Tibial artery (tissue), 4 donors: ENCODE results near the gene LRP1B.

Experiments used
- DNase-seq, 2 donors: peaks; one replicate each; pipeline ENCODE4 v3.0.0-alpha.2; 2019
- H3K27ac ChIP-seq, 2 donors: fragments of 200-600 bp; sonication (generic) in 1 of 2; 1 replicate in 1 of 2; 2 replicates in 1 of 2; pipeline ENCODE4 v1.5.1; 2018 to 2019; ENCODE audit warnings: mild to moderate bottlenecking in 1 of 2
- H3K27me3 ChIP-seq, 2 donors: fragments of 200-600 bp; sonication (generic) in 1 of 2; one replicate each; pipeline versions ENCODE4 v1.5.1 to v1.6.0; 2016 to 2019
- H3K36me3 ChIP-seq, 3 donors: fragments of 200-600 bp; sonication (generic) in 2 of 3; one replicate each; pipeline ENCODE4 v1.5.1; 2016 to 2019; ENCODE audit warnings: mild to moderate bottlenecking in 2 of 3
- H3K4me1 ChIP-seq, 4 donors: fragments of 200-600 bp; sonication (generic) in 2 of 4; 1 replicate in 3 of 4; 2 replicates in 1 of 4; pipeline ENCODE4 v1.5.1; 2016 to 2019
- H3K4me3 ChIP-seq, 2 donors: fragments of 200-600 bp; sonication (generic) in 1 of 2; 1 replicate in 1 of 2; 2 replicates in 1 of 2; pipeline ENCODE4 v1.5.1; 2018 to 2019; ENCODE audit warnings: mild to moderate bottlenecking in 2 of 2
- H3K9me3 ChIP-seq, 3 donors: fragments of 200-600 bp; sonication (generic) in 1 of 3; one replicate each; pipeline ENCODE4 v1.5.1; 2016 to 2019
- CTCF ChIP-seq, 2 experiments: fragments of 200-600 bp in 1 of 2; fragments of 450-650 bp in 1 of 2; IDR thresholded peaks; one replicate each; pipeline ENCODE4 v1.5.1; 2017 to 2019; ENCODE audit warnings: antibody characterized with exemption in 2 of 2, mild to moderate bottlenecking in 1 of 2, moderate library complexity in 1 of 2
- intact Hi-C: fragments of 100-400 bp; cut with DNase I; formaldehyde crosslinking; loops from one replicate; pipeline ENCODE4 v1.15.0; 2023; ENCODE audit warnings: low total_unique reads

Gene LRP1B

GRCh38 chr2:142037744-142038143 is 93.1 kb downstream of the LRP1B start:
- Histone ChIP-seq H3K9me3 (no peaks in the 10 kb centered on the region), H3K4me1 (no peaks in the 10 kb centered on the region), H3K36me3 (no peaks in the 10 kb centered on the region), H3K27ac (no peak overlapping the region), H3K27me3 (no peaks in the 10 kb centered on the region), H3K4me3 (no peak overlapping the region)
- no peak for TF ChIP-seq CTCF (IDR thresholded peaks at IDR 0.05)
- intact Hi-C loops, result no loop called here
- DNase-seq, result no peak

GRCh38 chr2:142037066-142037465 is 93.8 kb downstream of the LRP1B start:
- no peak for DNase-seq
- intact Hi-C loops, result no loop called here
- TF ChIP-seq CTCF (IDR thresholded peaks at IDR 0.05), result no peak

GRCh38 chr2:142033393-142033792 is 97.4 kb downstream of the LRP1B start:
- Histone ChIP-seq H3K4me3 (no peak overlapping the region), H3K36me3 (no peaks in the 10 kb centered on the region), H3K9me3 (no peaks in the 10 kb centered on the region), H3K4me1 (no peaks in the 10 kb centered on the region), H3K27me3 (no peaks in the 10 kb centered on the region), H3K27ac (no peak overlapping the region)
- intact Hi-C loops, result no loop called here
- DNase-seq, result no peak
- TF ChIP-seq CTCF (IDR thresholded peaks at IDR 0.05), result no peak

More at GRCh38 chr2:142037066-142037465, 93.8 kb downstream of the LRP1B start:
- H3K4me3 ChIP-seq, result no peak overlapping the region
- H3K9me3 ChIP-seq, result no peaks in the 10 kb centered on the region
- H3K27ac ChIP-seq, result no peak overlapping the region
- H3K4me1 ChIP-seq, result no peaks in the 10 kb centered on the region
- H3K27me3 ChIP-seq, result no peaks in the 10 kb centered on the region
- H3K36me3 ChIP-seq, result no peaks in the 10 kb centered on the region

GRCh38 chr2:142031656-142032055 is 99.2 kb downstream of the LRP1B start:
- intact Hi-C loops, result no loop called here
- no peak for TF ChIP-seq CTCF (IDR thresholded peaks at IDR 0.05)
- no peak overlapping the region for H3K27ac ChIP-seq

GRCh38 chr2:142030735-142031134 is 100.1 kb downstream of the LRP1B start:
- Histone ChIP-seq H3K27me3 (no peaks in the 10 kb centered on the region), H3K27ac (no peak overlapping the region), H3K36me3 (no peaks in the 10 kb centered on the region), H3K4me3 (no peak overlapping the region), H3K4me1 (no peaks in the 10 kb centered on the region), H3K9me3 (no peaks in the 10 kb centered on the region)
- intact Hi-C loops, result no loop called here
- DNase-seq, result no peak
- no peak for TF ChIP-seq CTCF (IDR thresholded peaks at IDR 0.05)

More at GRCh38 chr2:142031656-142032055, 99.2 kb downstream of the LRP1B start:
- no peaks in the 10 kb centered on the region for H3K4me1 ChIP-seq
- H3K27me3 ChIP-seq, result no peaks in the 10 kb centered on the region
- DNase-seq, result no peak
- H3K9me3 ChIP-seq, result no peaks in the 10 kb centered on the region
- no peak overlapping the region for H3K4me3 ChIP-seq
- no peaks in the 10 kb centered on the region for H3K36me3 ChIP-seq

- no peak for DNase-seq
- Histone ChIP-seq H3K27me3 (no peaks in the 10 kb centered on the region), H3K36me3 (no peaks in the 10 kb centered on the region), H3K9me3 (no peaks in the 10 kb centered on the region), H3K27ac (no peak overlapping the region), H3K4me3 (no peak overlapping the region), H3K4me1 (no peaks in the 10 kb centered on the region)
- TF ChIP-seq CTCF (IDR thresholded peaks at IDR 0.05), result no peak
- intact Hi-C loops, result no loop called here
These were observed 100.8 kb downstream of the LRP1B start for GRCh38 chr2:142029974-142030373.
